Endothelial cell of umbilical vein (primary cell): Measurements from ENCODE around the gene NEK6. TPM values are rescaled to one million over a fixed set of nuclear protein-coding genes. Genes with fewer than 3 reads are reported as not detected.

Experiments
- BruUV-seq: library from RNA; stranded (reverse); fragments of 400-500 nt; replicated peaks from 2 replicates; lab custom pipeline; 2021; lab: Mats Ljungman, UMichigan
- CTCF ChIA-PET: fragments of 300-600, 350-600 bp; sonication (Branson Sonifier 250); formaldehyde crosslinking; loops from one replicate; lab custom pipeline; 2021; ENCODE audit warnings: antibody characterized with exemption, inconsistent platforms; lab: Charles Lee
- POLR2A ChIA-PET: fragments of 300-600, 350-600 bp; sonication (Branson Sonifier 250); formaldehyde crosslinking; loops from one replicate; lab custom pipeline; 2021; ENCODE audit warnings: antibody characterized with exemption, inconsistent platforms; lab: Charles Lee
- DNase-seq: peaks from one replicate; pipeline ENCODE4 v3.0.0-alpha.2; 2011; ENCODE audit warnings: low read depth, low spot score
- FAIRE-seq: peaks from 2 replicates; lab custom pipeline; 2011; peaks lifted over from hg19 to GRCh38; lab: Jason Lieb, UNC
- H2AFZ ChIP-seq: 2 replicates; pipeline ENCODE4 v1.6.0; 2012; ENCODE audit warnings: low read depth, low read length, control low read depth, inconsistent platforms
- H3K27ac ChIP-seq: 2 replicates; pipeline ENCODE4 v1.5.1; 2011; ENCODE audit warnings: low read depth, mild to moderate bottlenecking, control low read depth, low read length, moderate library complexity; ENCODE audit not compliant: insufficient read depth
- H3K27me3 ChIP-seq, 2 experiments: 2 replicates each; pipeline versions ENCODE4 v1.6.0 to v1.6.1; 2011; ENCODE audit warnings: low read length in 2 of 2, mixed read lengths in 1 of 2; ENCODE audit not compliant: control insufficient read depth in 2 of 2, insufficient read depth in 2 of 2
- H3K36me3 ChIP-seq, 2 experiments: 2 replicates in 1 of 2; 3 replicates in 1 of 2; pipeline ENCODE4 v1.5.1; 2011; ENCODE audit warnings: low read length in 2 of 2, mild to moderate bottlenecking in 1 of 2, moderate library complexity in 1 of 2; ENCODE audit not compliant: control insufficient read depth in 2 of 2, insufficient read depth in 2 of 2; ENCODE audit errors: extremely low read depth in 1 of 2
- H3K4me1 ChIP-seq: 3 replicates; pipeline ENCODE4 v1.5.1; 2011; ENCODE audit warnings: mild to moderate bottlenecking, low read length; ENCODE audit not compliant: control insufficient read depth, insufficient read depth; ENCODE audit errors: extremely low read depth
- H3K4me2 ChIP-seq: 2 replicates; pipeline ENCODE4 v1.6.1; 2011; ENCODE audit warnings: low read length, control low read depth, mixed read lengths; ENCODE audit not compliant: insufficient read depth
- H3K4me3 ChIP-seq, 3 experiments: fragments of 200-600 bp in 1 of 3; sonication (generic), shearing (Covaris generic) in 1 of 3; replicated peaks in 1 of 3; 2 replicates each; pipeline ENCODE4 v1.5.1; 2011 to 2016; ENCODE audit warnings: control low read depth in 3 of 3, low read length in 3 of 3, mild to moderate bottlenecking in 2 of 3, inconsistent platforms in 1 of 3, low read depth in 1 of 3, moderate library complexity in 1 of 3; ENCODE audit not compliant: insufficient read depth in 1 of 3
- H3K79me2 ChIP-seq: 2 replicates; pipeline ENCODE4 v1.6.0; 2012; ENCODE audit warnings: low read length, inconsistent platforms; ENCODE audit not compliant: control insufficient read depth, insufficient read depth
- H3K9ac ChIP-seq: replicated peaks from 2 replicates; pipeline ENCODE3; 2011; ENCODE audit warnings: low read length, control low read depth; ENCODE audit not compliant: insufficient read depth; ENCODE audit errors: extremely low read depth
- H3K9me1 ChIP-seq: replicated peaks from 3 replicates; pipeline ENCODE4 v1.6.0; 2011; ENCODE audit warnings: mild to moderate bottlenecking, low read length; ENCODE audit not compliant: control insufficient read depth, insufficient read depth; ENCODE audit errors: extremely low read depth
- H3K9me3 ChIP-seq: replicated peaks from 2 replicates; pipeline ENCODE4 v1.5.1; 2012; ENCODE audit warnings: low read length, inconsistent platforms; ENCODE audit not compliant: control insufficient read depth, insufficient read depth
- H4K20me1 ChIP-seq: replicated peaks from 2 replicates; pipeline ENCODE3; 2011; ENCODE audit warnings: mild to moderate bottlenecking, low read length; ENCODE audit not compliant: control insufficient read depth, insufficient read depth; ENCODE audit errors: extremely low read depth
- EZH2 ChIP-seq: IDR thresholded peaks from 2 replicates; pipeline ENCODE4 v1.6.1; 2012; ENCODE audit warnings: borderline replicate concordance, low read depth, mild to moderate bottlenecking, moderate library complexity, low read length, inconsistent platforms; ENCODE audit not compliant: severe bottlenecking
- FOS ChIP-seq: IDR thresholded peaks from 2 replicates; pipeline ENCODE4 v1.6.1; 2011; ENCODE audit warnings: mild to moderate bottlenecking, low read length, moderate library complexity, borderline replicate concordance; ENCODE audit not compliant: insufficient read depth
- GATA2 ChIP-seq: IDR thresholded peaks from 2 replicates; pipeline ENCODE4 v1.7.0; 2011; ENCODE audit warnings: low read depth, mild to moderate bottlenecking, moderate library complexity, mixed read lengths, low read length; ENCODE audit not compliant: insufficient read length, insufficient read depth
- JUN ChIP-seq: IDR thresholded peaks from 2 replicates; pipeline ENCODE4 v1.6.1; 2011; ENCODE audit warnings: borderline replicate concordance, low read depth; ENCODE audit not compliant: insufficient read length, insufficient read depth
- POLR2A ChIP-seq: IDR thresholded peaks from 2 replicates; pipeline ENCODE4 v1.6.1; 2012; ENCODE audit warnings: low read depth, mild to moderate bottlenecking, control low read depth, low read length
- POLR2AphosphoS5 ChIP-seq: IDR thresholded peaks from 2 replicates; pipeline ENCODE4 v1.6.1; 2012; ENCODE audit warnings: low read depth, mild to moderate bottlenecking, control low read depth, low read length, moderate library complexity; ENCODE audit not compliant: insufficient read depth
- dilution Hi-C: fragments of 300-500 bp; cut with MboI; formaldehyde crosslinking; loops from one replicate; pipeline ENCODE4 v1.15.0; 2019; ENCODE audit warnings: low sequenced_read_pairs; ENCODE audit not compliant: extremely low pct_ligation_motif_present
- intact Hi-C: fragments of 100-400 bp; cut with micrococcal nuclease; formaldehyde crosslinking; loops from one replicate; pipeline ENCODE4 v1.10.0; 2022
- polyA plus RNA-seq, 4 experiments: library from polyadenylated mRNA; depleted of rRNA in 3 of 4; stranded (reverse) in 3 of 4; unstranded in 1 of 4; fragments of >200 nt; gene quantifications; 2 replicates each; pipeline versions ENCODE4 v1.2.1 to v1.2.3, GENCODE V29; 2011 to 2012; ENCODE audit warnings: missing spikeins in 1 of 4
- total RNA-seq: library from RNA; stranded (reverse); gene quantifications from 2 replicates; pipeline ENCODE4 v1.2.3, GENCODE V29; 2021
- TF ChIP-seq, protein P1 (sequence below), 2 donors: IDR thresholded peaks; 1 replicate in 1 of 2; 2 replicates in 1 of 2; pipeline ENCODE4 v1.5.1; 2011; ENCODE audit warnings: low read length in 2 of 2, mild to moderate bottlenecking in 2 of 2, moderate library complexity in 2 of 2, control low read depth in 1 of 2, inconsistent platforms in 1 of 2, low read depth in 1 of 2; ENCODE audit not compliant: insufficient read depth in 1 of 2; ENCODE audit errors: extremely low read depth in 1 of 2
- TF ChIP-seq, protein P2 (sequence below): IDR thresholded peaks from 2 replicates; pipeline ENCODE4 v1.6.1; 2011; ENCODE audit not compliant: insufficient read depth, insufficient read length

NEK6 gene
- total and polyA plus RNA-seq, 2 donors (not counting 3 experiments of a cell fraction or from before 2014, with no cell fraction given), result 64.3 to 67.1 TPM

- H3K79me2 ChIP-seq, result peaks cover 83% of the 10 kb centered on the region
- FAIRE-seq (no peak), DNase-seq (no peak)
- H2AFZ ChIP-seq, result no peak overlapping the region
- no peaks in the 10 kb centered on the region for H3K27me3 ChIP-seq
- POLR2A ChIA-PET, result no interaction called here
- dilution Hi-C loops, result no loop called here
- H3K4me2 ChIP-seq, result no peak overlapping the region
- intact Hi-C loops, result no loop called here
- CTCF ChIA-PET, result interaction anchor here (1.0 to 1.7 kb wide), 4 partner anchors 10 to 259 kb away, joined by 4 to 6 read pairs (median 4); no protein-coding TSS in a partner anchor
- H3K9me3 ChIP-seq, result no peaks in the 10 kb centered on the region
- no peak overlapping the region for H3K4me3 ChIP-seq
- H3K9me1 ChIP-seq, result no peaks in the 10 kb centered on the region
- no peak for TF ChIP-seq GATA2
- TF ChIP-seq JUN, result no peak
- TF ChIP-seq FOS, result no peak
- no peak for TF ChIP-seq EZH2
- TF ChIP-seq POLR2A, result no peak
- TF ChIP-seq, protein P1, sequence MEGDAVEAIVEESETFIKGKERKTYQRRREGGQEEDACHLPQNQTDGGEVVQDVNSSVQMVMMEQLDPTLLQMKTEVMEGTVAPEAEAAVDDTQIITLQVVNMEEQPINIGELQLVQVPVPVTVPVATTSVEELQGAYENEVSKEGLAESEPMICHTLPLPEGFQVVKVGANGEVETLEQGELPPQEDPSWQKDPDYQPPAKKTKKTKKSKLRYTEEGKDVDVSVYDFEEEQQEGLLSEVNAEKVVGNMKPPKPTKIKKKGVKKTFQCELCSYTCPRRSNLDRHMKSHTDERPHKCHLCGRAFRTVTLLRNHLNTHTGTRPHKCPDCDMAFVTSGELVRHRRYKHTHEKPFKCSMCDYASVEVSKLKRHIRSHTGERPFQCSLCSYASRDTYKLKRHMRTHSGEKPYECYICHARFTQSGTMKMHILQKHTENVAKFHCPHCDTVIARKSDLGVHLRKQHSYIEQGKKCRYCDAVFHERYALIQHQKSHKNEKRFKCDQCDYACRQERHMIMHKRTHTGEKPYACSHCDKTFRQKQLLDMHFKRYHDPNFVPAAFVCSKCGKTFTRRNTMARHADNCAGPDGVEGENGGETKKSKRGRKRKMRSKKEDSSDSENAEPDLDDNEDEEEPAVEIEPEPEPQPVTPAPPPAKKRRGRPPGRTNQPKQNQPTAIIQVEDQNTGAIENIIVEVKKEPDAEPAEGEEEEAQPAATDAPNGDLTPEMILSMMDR (IDR thresholded peaks at IDR 0.05; ENCODE audit: extremely low read depth in 1 of 2, insufficient read depth in 1 of 2, low read depth in 1 of 2, low read length in 2 of 2), result no peak
- TF ChIP-seq, protein P2, sequence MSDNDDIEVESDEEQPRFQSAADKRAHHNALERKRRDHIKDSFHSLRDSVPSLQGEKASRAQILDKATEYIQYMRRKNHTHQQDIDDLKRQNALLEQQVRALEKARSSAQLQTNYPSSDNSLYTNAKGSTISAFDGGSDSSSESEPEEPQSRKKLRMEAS, result no peak
- TF ChIP-seq POLR2AphosphoS5, result no peak
- H3K36me3 ChIP-seq, result peaks cover 0 to 15% of the 10 kb centered on the region in 2 experiments
- H4K20me1 ChIP-seq, result peaks cover 11% of the 10 kb centered on the region
- H3K4me1 ChIP-seq, result peaks cover 20% of the 10 kb centered on the region
- no peak overlapping the region for H3K27ac ChIP-seq
- BruUV-seq, result no TSS peak
- H3K9ac ChIP-seq, result no peak overlapping the region
Measured at GRCh38 chr9:124385623-124386022, 127.9 kb downstream of the NEK6 start.
